ENCODE data around the gene MESP1.

The MESP1 gene

DNA sequence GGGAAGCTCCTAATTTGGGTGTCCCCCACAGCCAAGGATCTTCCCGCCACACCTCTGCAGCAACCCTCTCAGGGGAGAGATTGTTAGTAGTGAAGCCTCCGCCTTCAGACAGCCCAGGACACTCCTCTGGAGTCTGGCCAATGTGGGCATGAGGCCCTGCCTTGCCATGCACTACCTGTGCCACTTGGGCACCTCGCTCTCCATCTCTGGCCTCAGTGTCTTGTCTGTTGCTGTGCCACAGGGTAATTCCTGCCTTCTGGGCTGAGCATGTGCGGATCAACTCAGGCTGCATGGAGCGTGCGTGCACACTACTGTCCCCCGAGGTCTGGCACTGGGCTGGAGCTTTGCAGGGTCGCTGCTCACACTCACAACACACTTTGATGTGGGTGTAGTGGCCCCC lies 7.9 kb upstream of the MESP1 start:
- no peak for DNase-seq
- TF ChIP-seq GATA1 (IDR thresholded peaks at IDR 0.05; ENCODE audit: low read depth, low read length) (no peak), POLR2A (IDR thresholded peaks at IDR 0.05; ENCODE audit: low read length) (no peak)

DNA sequence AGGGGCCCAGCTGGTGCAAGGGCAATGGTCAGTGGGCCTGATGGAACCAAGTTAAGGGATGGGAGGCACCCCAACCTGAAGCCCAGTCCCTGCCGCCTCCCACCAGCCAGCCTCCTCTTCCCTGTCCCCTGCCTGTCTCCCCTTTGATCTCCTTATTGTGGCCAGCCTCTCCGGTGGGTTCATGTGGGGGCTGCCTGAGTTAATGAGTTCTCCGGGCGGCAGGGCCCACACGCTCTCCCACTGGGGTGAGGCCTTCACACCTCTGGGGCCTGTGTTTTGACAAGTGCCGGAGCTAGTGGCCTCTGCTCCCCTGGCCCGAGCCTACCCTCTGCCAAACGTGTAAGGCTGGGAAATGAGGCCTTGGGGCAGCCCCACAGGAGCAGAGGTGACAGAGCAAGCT lies 7.2 kb upstream of the MESP1 start:
- no peak for DNase-seq
- TF ChIP-seq GATA1 (IDR thresholded peaks at IDR 0.05; ENCODE audit: low read depth, low read length) (no peak), POLR2A (IDR thresholded peaks at IDR 0.05; ENCODE audit: low read length) (no peak)

DNA sequence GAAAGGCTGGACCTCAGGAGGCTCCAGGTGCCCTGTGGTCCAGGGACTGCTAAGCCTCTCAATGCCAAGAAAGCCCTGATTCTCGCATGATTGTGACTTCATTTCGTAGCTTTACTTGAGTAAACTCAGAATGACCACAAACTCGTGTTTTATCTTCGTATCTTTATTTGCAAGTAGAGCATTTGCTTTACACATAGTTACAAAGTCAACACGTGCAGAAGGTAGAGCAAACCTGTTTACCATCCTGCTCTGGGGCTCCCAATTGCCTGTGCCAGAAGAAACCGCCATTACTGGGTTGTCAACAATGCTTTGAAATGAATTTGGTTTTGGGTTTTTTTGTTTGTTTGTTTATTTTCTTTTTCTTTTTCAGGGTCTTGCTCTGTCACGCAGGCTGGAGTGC lies 5.8 kb upstream of the MESP1 start:
- no peak for DNase-seq
- TF ChIP-seq POLR2A (IDR thresholded peaks at IDR 0.05; ENCODE audit: low read length) = no peak
- TF ChIP-seq GATA1 (IDR thresholded peaks at IDR 0.05; ENCODE audit: low read depth, low read length) = no peak

DNA sequence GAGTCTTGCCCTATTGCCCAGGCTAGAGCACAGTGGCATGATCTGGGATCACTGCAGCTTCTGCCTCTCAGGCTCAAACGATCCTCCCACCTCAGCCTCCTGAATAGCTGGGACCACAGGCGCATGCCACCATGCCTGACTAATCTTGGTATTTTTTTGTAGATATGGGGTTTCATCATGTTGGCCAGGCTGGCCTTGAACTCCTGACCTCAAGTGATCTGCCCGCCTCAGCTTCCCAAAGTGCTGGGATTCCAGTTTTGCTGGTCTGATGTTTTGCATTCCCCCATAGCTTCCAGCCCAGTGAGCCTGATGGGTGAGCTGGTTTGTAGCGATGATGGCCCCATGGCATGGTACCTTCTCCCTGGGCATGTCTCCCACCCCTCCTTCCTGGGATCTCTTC lies 4.7 kb upstream of the MESP1 start:
- DNase-seq = no peak
- no peak for TF ChIP-seq GATA1 (IDR thresholded peaks at IDR 0.05; ENCODE audit: low read depth, low read length)
- TF ChIP-seq POLR2A (IDR thresholded peaks at IDR 0.05; ENCODE audit: low read length) = no peak

DNA sequence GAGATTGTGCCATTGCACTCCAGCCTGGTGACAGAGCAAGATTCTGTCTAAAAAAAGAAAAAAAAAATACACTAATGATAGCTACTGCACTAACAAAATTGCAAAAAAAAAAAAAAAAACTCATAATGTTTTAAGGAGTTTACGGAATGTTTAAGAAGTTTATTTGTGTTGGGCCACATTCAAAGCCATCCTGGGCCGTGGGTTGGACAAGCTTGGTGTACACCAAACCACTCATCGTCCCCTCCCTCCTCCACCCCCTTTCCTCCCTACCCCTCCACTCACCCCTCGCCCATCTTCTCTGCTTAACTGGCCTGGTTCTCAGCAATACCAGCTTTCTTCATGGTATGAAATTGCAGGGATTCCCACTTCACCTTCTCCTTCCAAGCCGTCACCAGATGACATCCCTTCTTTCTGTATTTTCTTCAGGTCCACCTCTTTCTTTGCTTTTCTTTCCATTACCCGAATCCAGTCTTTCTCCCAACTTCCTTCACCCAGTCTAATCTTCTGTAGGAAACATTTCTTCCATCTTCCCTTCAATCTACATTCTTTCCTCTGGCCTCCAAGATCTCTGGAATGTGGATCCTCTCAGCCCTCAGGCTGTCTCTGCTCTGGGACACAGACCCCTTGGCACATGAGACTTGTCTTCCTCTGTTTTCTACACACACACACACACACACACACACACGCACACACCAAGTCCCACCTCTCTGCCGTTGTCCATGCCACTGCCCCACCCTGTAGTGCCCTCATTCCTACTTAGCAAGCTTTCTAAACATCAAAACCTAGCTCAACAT lies 3.5 kb upstream of the MESP1 start:
- no peak for DNase-seq
- TF ChIP-seq GATA1 (IDR thresholded peaks at IDR 0.05; ENCODE audit: low read depth, low read length) = no peak
- TF ChIP-seq POLR2A (IDR thresholded peaks at IDR 0.05; ENCODE audit: low read length) = no peak

DNA sequence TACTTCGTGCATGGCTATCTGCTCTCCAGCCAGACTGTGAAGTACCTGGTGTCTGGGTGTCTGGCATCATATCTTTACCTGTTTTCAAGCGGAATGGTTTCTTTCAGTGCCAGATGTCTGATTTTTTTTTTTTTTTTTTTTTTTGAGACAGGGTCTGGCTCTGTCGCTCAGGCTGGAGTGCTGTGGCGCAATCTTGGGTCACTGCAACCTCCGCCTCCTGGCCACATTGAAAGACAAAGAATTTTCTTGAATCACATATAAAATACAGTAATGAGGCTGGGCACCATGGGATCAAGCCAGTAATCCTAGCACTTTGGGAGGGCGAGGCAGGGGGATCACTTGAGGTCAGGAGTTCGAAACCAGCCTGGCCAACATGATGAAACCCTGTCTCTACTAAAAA lies 2.8 kb upstream of the MESP1 start:
- DNase-seq = no peak
- TF ChIP-seq GATA1 (IDR thresholded peaks at IDR 0.05; ENCODE audit: low read depth, low read length) (no peak), POLR2A (IDR thresholded peaks at IDR 0.05; ENCODE audit: low read length) (no peak)

DNA sequence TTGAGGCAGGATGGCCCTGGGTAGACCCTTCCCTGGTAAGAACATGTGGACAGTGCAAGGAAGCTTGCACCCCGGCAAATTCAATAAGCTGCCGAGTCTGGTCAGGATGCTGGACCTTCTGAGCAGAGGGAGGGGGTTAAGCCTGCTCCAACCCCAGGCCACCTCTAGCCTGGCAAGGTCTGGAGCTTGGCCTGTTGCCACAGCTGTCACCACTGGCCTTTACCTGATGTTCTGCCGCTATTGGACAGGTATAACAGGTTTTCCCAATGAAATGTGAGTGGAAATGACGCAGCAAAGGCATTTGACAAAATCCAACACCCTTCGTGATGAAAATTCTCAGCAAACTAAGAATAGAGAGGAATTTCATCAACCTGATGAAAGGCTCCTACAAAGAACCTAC lies 699 bp upstream of the MESP1 start:
- no peak for TF ChIP-seq GATA1 (IDR thresholded peaks at IDR 0.05; ENCODE audit: low read depth, low read length)
- no peak for TF ChIP-seq POLR2A (IDR thresholded peaks at IDR 0.05; ENCODE audit: low read length)
- DNase-seq = no peak

DNA sequence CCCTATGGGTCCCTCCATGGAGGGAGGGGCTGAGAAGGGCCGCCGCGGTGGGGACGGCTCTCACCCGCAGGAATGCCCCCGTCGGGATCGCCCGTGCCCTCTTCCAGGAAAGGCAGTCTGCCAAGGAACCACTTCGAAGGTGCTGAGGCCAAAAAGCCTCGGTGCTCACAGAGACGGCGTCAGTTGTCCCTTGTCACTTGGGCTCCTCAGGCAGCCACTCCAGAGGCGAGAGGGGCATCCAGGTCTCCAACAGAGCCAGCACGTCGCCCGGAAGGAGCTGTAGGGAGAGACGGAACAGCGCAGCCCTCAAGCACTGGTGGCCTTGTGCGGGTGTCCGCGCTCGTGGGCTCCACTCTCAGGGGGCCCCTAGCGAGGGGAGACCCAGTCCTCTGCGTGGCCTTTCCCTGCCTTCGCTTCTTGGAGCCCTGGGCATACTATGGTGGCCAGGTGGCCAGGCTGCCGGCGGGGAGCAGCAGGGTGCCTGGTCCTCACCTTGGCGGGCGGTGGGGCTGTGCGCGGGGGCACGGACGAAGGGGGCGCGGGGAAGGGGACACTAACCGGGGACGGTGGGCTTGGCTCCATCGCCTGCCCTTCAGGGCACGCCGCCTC lies 994 bp downstream of the MESP1 start:
- no peak for TF ChIP-seq GATA1 (IDR thresholded peaks at IDR 0.05; ENCODE audit: low read depth, low read length)
- no peak for TF ChIP-seq POLR2A (IDR thresholded peaks at IDR 0.05; ENCODE audit: low read length)
- DNase-seq = peak; percentile 15 to 27

DNA sequence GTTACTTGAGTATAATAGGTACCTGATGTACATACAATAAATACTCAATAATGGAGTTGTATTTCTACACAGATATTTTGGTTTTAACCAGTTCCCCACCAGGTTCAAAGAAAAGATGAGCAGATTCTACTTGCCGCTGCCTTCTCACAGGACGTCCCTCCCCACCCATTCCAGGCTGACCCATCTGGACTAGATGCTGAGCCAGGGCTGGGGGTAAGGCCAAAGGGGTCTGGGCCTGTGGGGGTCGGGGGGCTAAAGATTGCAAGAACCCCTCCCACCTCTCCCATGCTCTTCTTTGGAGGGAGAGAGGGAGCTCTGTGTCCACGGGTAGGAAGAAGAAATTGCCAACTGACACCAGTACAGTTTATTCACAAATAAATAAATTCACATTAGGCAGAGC lies 1.5 kb downstream of the MESP1 start:
- no peak for DNase-seq
- TF ChIP-seq GATA1 (IDR thresholded peaks at IDR 0.05; ENCODE audit: low read depth, low read length) (no peak), POLR2A (IDR thresholded peaks at IDR 0.05; ENCODE audit: low read length) (no peak)

DNA sequence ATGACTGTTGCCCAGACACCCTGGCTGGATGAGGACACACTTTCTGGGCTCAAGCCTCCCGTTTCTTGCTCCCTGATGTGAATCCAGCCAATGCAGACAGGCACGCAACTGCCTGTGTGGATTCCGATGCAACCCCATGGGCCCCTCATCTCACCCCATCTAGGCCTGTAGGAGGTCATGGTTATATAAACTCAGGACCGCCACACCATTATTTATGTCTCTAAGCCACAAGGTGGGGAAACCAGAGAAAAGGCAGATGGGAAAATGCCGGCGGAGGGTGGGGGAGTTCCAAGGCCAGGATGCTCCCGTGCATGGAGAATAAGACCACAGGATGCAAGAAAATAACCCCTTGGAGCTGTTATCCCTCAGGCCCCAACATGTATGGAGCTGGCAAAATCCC lies 2.0 kb downstream of the MESP1 start:
- TF ChIP-seq POLR2A (IDR thresholded peaks at IDR 0.05; ENCODE audit: low read length) = no peak
- TF ChIP-seq GATA1 (IDR thresholded peaks at IDR 0.05; ENCODE audit: low read depth, low read length) = no peak
- no peak for DNase-seq

DNA sequence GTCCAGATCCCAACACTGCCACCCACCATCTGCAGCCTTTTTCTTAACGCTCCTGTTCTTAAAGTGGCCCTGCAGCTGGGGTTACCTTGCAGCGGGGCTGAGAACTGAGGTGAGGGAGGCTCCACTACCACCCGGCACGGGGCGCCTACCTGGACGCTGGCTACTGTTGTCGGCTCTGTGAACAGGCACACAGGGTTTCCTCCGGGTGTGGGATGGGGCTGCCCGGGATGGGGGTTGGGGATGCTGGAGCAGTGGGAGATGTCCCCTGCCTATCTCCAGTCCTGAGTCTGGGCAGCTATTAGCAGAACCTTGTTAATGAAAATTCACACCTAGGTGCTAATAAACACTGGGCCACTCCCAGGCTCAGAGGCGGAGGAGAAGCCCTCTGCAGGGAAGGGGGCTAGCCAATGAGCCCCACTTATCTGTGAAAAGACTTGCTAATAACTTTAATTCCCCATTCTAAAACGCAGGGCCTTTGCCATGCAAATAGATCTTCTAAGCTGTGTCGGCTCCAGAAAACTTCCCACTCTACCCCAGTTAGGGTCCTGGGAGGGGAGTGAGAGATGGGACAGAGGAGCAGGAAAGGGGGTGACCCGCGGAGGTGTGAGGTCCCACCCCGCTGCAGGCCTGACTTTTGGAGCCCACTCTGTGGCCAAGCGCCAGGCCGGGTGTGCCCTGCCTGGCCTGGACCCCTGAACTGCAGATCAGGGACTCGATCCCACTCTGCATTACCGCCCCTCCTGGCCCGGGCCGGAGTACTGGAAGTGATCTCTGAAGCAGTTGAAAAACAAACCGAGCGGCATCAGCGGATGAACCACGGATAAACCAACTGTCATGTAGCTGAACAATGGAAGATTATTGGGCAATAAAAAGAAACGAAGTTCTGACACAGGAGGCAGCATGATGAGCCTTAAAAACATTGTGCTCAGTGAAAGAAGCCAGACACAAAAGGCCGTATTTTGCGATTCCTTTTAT lies 3.1 kb downstream of the MESP1 start:
- TF ChIP-seq GATA1 (IDR thresholded peaks at IDR 0.05; ENCODE audit: low read depth, low read length) (no peak), POLR2A (IDR thresholded peaks at IDR 0.05; ENCODE audit: low read length) (no peak)
- DNase-seq = no peak

DNA sequence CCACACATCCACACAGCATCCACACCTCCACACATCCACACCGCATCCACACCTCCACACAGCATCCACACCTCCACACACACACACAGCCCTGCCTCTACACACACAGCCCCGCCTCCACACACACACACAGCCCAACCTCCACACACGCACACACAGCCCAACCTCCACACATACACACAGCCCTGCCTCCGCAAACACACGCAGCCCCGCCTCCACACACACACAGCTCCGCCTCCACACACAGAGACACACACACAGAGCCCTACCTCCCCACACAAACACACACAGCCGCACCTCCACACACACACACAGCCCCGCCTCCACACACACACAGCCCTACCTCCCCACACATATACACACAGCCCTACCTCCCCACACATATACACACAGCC lies 4.7 kb downstream of the MESP1 start:
- TF ChIP-seq POLR2A (IDR thresholded peaks at IDR 0.05; ENCODE audit: low read length) (no peak), GATA1 (IDR thresholded peaks at IDR 0.05; ENCODE audit: low read depth, low read length) (no peak)
- DNase-seq = no peak

DNA sequence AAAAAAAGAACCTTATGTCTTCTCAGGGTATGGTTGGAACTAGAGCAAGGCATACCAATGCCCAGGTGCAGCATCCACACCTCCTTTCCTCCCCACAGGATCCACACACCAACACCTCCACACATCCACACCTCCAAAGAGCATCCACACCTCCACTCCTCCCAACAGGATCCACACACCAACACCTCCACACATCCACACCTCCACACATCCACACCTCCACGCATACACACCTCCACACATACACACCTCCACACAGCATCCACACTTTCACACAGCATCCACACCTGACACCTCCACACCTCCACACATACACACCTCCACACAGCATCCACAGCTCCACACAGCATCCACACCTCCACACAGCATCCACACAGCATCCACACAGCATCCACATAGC lies 5.3 kb downstream of the MESP1 start:
- TF ChIP-seq GATA1 (IDR thresholded peaks at IDR 0.05; ENCODE audit: low read depth, low read length) = no peak
- no peak for TF ChIP-seq POLR2A (IDR thresholded peaks at IDR 0.05; ENCODE audit: low read length)

DNA sequence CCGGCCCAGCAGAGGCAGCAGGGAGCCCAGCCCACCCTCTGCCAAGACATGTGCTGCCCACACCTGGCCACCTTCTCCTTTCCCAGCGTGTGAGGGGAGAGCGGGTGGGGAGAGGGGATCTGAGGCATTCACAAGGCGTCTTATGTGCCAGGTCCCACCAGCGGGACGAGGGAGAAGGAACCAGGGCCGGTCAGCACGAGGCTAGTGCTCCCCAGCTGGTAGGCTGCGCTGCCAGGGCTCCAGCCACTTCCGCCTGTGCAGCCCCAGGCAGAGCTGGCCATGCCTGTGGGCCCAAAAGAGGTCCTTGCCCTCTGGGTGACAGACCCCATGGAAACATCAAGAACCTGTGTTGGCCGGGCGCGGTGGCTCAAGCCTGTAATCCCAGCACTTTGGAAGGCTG lies 5.9 kb downstream of the MESP1 start:
- TF ChIP-seq POLR2A (IDR thresholded peaks at IDR 0.05; ENCODE audit: low read length) (no peak), GATA1 (IDR thresholded peaks at IDR 0.05; ENCODE audit: low read depth, low read length) (no peak)
- DNase-seq = no peak

More for the DNA sequence above, 5.3 kb downstream of the MESP1 start:
- no peak for DNase-seq
